OCI-LY1 (cell line): Measurements from ENCODE around the gene PATL1.

Experiments
- CTCF ChIP-seq: fragments of 200-600 bp; sonication (generic), shearing (Covaris generic); IDR thresholded peaks from 2 replicates; pipeline ENCODE4 v1.5.1; 2017; ENCODE audit warnings: mild to moderate bottlenecking, antibody characterized with exemption, low read length, moderate library complexity, mixed read lengths
- EZH2 ChIP-seq: fragments of 200-600 bp; sonication (generic), shearing (Covaris generic); IDR thresholded peaks from 2 replicates; pipeline ENCODE4 v1.8.0; 2017; ENCODE audit warnings: borderline replicate concordance, mixed run types, mild to moderate bottlenecking, antibody characterized with exemption, low read length, moderate library complexity, mixed read lengths

DNA sequence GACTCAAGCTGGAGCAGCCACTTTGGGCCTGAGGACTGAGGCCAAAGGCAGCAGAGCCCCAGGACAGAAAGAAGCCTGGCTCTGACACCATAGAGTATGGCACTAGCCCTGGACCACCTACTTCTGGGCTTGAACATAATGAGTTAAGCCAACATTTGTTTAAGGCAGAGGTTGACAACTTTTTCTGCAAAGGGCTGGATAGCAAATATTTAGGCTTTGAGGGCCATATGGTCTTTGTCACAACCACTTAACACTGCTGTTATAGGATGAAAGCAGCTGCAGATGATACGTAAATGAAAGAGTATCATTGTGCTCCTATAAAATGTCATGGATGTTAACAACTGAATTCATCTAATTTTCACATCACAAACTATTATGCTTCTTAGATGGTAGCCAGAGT, 69.9 kb downstream of the PATL1 start:
- no peak for TF ChIP-seq EZH2
- TF ChIP-seq CTCF: no peak
